ENCODE results near the gene DSTYK. TPM values are rescaled to one million over a fixed set of nuclear protein-coding genes. Genes with fewer than 3 reads are reported as not detected.

The DSTYK gene
- total RNA-seq = 5.8 and 6.0 TPM in 2 replicates

GRCh38 chr1:205211169-205211838, at the start of gene DSTYK:
TSS of gene DSTYK (minus strand) at chr1:205211702. CDS start at chr1:205211535, 167 bp downstream.

GRCh38 chr1:205227584-205228013, 16.1 kb upstream of the DSTYK start, which contains the start of gene TMCC2:
TSS of gene TMCC2 (plus strand) at chr1:205227946. CDS start at chr1:205228565, 619 bp downstream.

GRCh38 chr1:205121660-205122488, 89.6 kb downstream of the DSTYK start, which contains the start of gene RBBP5:
TSS of gene RBBP5 (minus strand) at chr1:205121978. CDS start at chr1:205121873, 105 bp downstream.

Other genes with a start within 250 kb of the DSTYK start
- not detected in 2 replicates for gene CNTN2, start 168.5 kb downstream of the DSTYK start, total RNA-seq
- gene TMEM81, start 127.2 kb downstream of the DSTYK start, total RNA-seq = 0.60 and 1.1 TPM in 2 replicates
- gene RBBP5, start 89.7 kb downstream of the DSTYK start, total RNA-seq = 11.9 and 13.3 TPM in 2 replicates
- gene TMCC2, start 16.2 kb upstream of the DSTYK start, total RNA-seq = 2.3 and 4.7 TPM in 2 replicates
- gene NUAK2, start 110.0 kb upstream of the DSTYK start, total RNA-seq = 11.1 and 15.7 TPM in 2 replicates
- gene KLHDC8A, start 145.2 kb upstream of the DSTYK start, total RNA-seq = not detected in 2 replicates
- not detected in 2 replicates for gene LEMD1, start 210.4 kb upstream of the DSTYK start, total RNA-seq
- gene BLACAT1, start 244.3 kb upstream of the DSTYK start, total RNA-seq = 0.05 and 0.07 TPM in 2 replicates